Liver (tissue), 9 donors: ENCODE measurements around the gene PYCARD. TPM values are rescaled to one million over a fixed set of nuclear protein-coding genes. Genes with fewer than 3 reads are reported as not detected.

Source experiments
- DNase-seq: peaks from one replicate; pipeline ENCODE4 v3.0.0-alpha.2; 2017; ENCODE audit warnings: low spot score
- H3K27ac ChIP-seq, 2 donors: one replicate each; pipeline ENCODE4 v1.7.0; 2013; ENCODE audit warnings: inconsistent platforms in 2 of 2, low read length in 2 of 2, control low read depth in 1 of 2, low read depth in 1 of 2, mild to moderate bottlenecking in 1 of 2
- H3K27me3 ChIP-seq, 4 donors: one replicate each; pipeline versions ENCODE4 v1.6.1 to v1.7.0; 2013; ENCODE audit warnings: low read length in 3 of 4, inconsistent platforms in 1 of 4, mild to moderate bottlenecking in 1 of 4, moderate library complexity in 1 of 4; ENCODE audit not compliant: control insufficient read depth in 4 of 4, insufficient read depth in 4 of 4
- H3K36me3 ChIP-seq, 4 donors: one replicate each; pipeline versions ENCODE4 v1.6.1 to v1.7.0; 2013; ENCODE audit warnings: low read length in 3 of 4, mild to moderate bottlenecking in 3 of 4, low read depth in 1 of 4, moderate library complexity in 1 of 4; ENCODE audit not compliant: control insufficient read depth in 4 of 4, insufficient read depth in 3 of 4
- H3K4me1 ChIP-seq, 4 donors: one replicate each; pipeline versions ENCODE4 v1.6.1 to v1.7.0; 2013; ENCODE audit warnings: low read length in 3 of 4, mild to moderate bottlenecking in 3 of 4, moderate library complexity in 1 of 4; ENCODE audit not compliant: control insufficient read depth in 4 of 4, insufficient read depth in 4 of 4
- H3K4me3 ChIP-seq, 3 donors: one replicate each; pipeline versions ENCODE4 v1.6.1 to v1.7.0; 2013; ENCODE audit warnings: low read length in 3 of 3, control low read depth in 1 of 3, low read depth in 1 of 3, mild to moderate bottlenecking in 1 of 3
- H3K9ac ChIP-seq, 2 donors: one replicate each; pipeline ENCODE4 v1.7.0; 2013; ENCODE audit warnings: low read length in 2 of 2, mild to moderate bottlenecking in 2 of 2, moderate library complexity in 2 of 2, control low read depth in 1 of 2, low read depth in 1 of 2
- H3K9me3 ChIP-seq, 4 donors: one replicate each; pipeline versions ENCODE4 v1.6.1 to v1.7.0; 2013; ENCODE audit warnings: low read length in 3 of 4; ENCODE audit not compliant: control insufficient read depth in 4 of 4
- CTCF ChIP-seq: fragments of 150-350 bp; IDR thresholded peaks from 2 replicates; pipeline ENCODE4 v1.5.1; 2017; ENCODE audit warnings: improper control_type of control experiment, low read depth, low read length; ENCODE audit not compliant: missing input control
- EGR1 ChIP-seq, 2 donors: IDR thresholded peaks; 2 replicates each; pipeline ENCODE4 v1.6.1; 2016 to 2018; ENCODE audit warnings: antibody characterized with exemption in 2 of 2, low read depth in 2 of 2
- FOXA1 ChIP-seq: IDR thresholded peaks from 2 replicates; pipeline ENCODE4 v1.6.1; 2016; ENCODE audit warnings: antibody characterized with exemption
- FOXA2 ChIP-seq: IDR thresholded peaks from 2 replicates; pipeline ENCODE4 v1.6.1; 2016; ENCODE audit warnings: antibody characterized with exemption
- GABPA ChIP-seq, 2 donors: IDR thresholded peaks in 1 of 2; conservative IDR thresholded peaks in 1 of 2; 2 replicates each; pipeline ENCODE4 v1.6.1; 2016; ENCODE audit warnings: antibody characterized with exemption in 2 of 2, mild to moderate bottlenecking in 1 of 2, moderate library complexity in 1 of 2
- HNF4A ChIP-seq, 2 donors: conservative IDR thresholded peaks; 2 replicates each; pipeline ENCODE4 v1.6.1; 2016; ENCODE audit warnings: antibody characterized with exemption in 2 of 2, mild to moderate bottlenecking in 2 of 2
- HNF4G ChIP-seq: IDR thresholded peaks from 2 replicates; pipeline ENCODE4 v1.6.1; 2016; ENCODE audit warnings: antibody characterized with exemption
- JUND ChIP-seq, 2 donors: IDR thresholded peaks; 2 replicates each; pipeline ENCODE4 v1.6.1; 2016; ENCODE audit warnings: antibody characterized with exemption in 2 of 2
- MAX ChIP-seq: IDR thresholded peaks from 2 replicates; pipeline ENCODE4 v1.6.1; 2016; ENCODE audit warnings: antibody characterized with exemption
- NR2F2 ChIP-seq: IDR thresholded peaks from 2 replicates; pipeline ENCODE4 v1.6.1; 2016; ENCODE audit warnings: antibody characterized with exemption
- RAD21 ChIP-seq, 2 donors: IDR thresholded peaks; 2 replicates each; pipeline ENCODE4 v1.6.1; 2016; ENCODE audit warnings: antibody characterized with exemption in 2 of 2, mild to moderate bottlenecking in 2 of 2
- RXRA ChIP-seq, 2 donors: IDR thresholded peaks; 2 replicates each; pipeline ENCODE4 v1.6.1; 2017 to 2018; ENCODE audit warnings: antibody characterized with exemption in 2 of 2, mild to moderate bottlenecking in 1 of 2
- SP1 ChIP-seq: IDR thresholded peaks from 2 replicates; pipeline ENCODE4 v1.6.1; 2018; ENCODE audit warnings: antibody characterized with exemption, mild to moderate bottlenecking
- TAF1 ChIP-seq: conservative IDR thresholded peaks from 2 replicates; pipeline ENCODE4 v1.6.1; 2016; ENCODE audit warnings: antibody characterized with exemption, mild to moderate bottlenecking
- YY1 ChIP-seq: IDR thresholded peaks from 2 replicates; pipeline ENCODE4 v1.6.1; 2016; ENCODE audit warnings: antibody characterized with exemption, mild to moderate bottlenecking
- WGBS: extraction: QIAGEN DNeasy Blood & Tissue Kit; methylation state at CpG from one replicate; pipeline ENCODE4 v1.1.7; 2013; 5-methylcytosine and 5-hydroxymethylcytosine counted together
- polyA plus RNA-seq, 2 donors: library from polyadenylated mRNA; stranded (reverse) in 1 of 2; unstranded in 1 of 2; fragments of 200-250 nt in 1 of 2; fragments of >200 nt in 1 of 2; fragmentation: Nextera tagmentation in 1 of 2; extraction: Ambion mirVana in 1 of 2; gene quantifications; one replicate each; pipeline versions ENCODE4 v1.2.1 to v1.2.3, GENCODE V29; 2013 to 2015
- total RNA-seq, 2 donors: library from RNA; depleted of rRNA; stranded (reverse); fragments of >200 nt; gene quantifications; one replicate each; pipeline ENCODE4 v1.2.3, GENCODE V29; 2014
- TF ChIP-seq, protein P1 (sequence below): IDR thresholded peaks from 2 replicates; pipeline ENCODE4 v1.6.1; 2016; ENCODE audit warnings: antibody characterized with exemption, mild to moderate bottlenecking
- TF ChIP-seq, protein P2 (sequence below): IDR thresholded peaks from 2 replicates; pipeline ENCODE4 v1.6.1; 2016; ENCODE audit warnings: antibody characterized with exemption
- TF ChIP-seq, protein P3 (sequence below): IDR thresholded peaks from 2 replicates; pipeline ENCODE4 v1.6.1; 2016; ENCODE audit warnings: antibody characterized with exemption
- donor health status: healthy.
- donor health status: healthy.
- donor health status: healthy.
- donor health status: healthy.
- donor health status: healthy.

PYCARD gene
- total and polyA plus RNA-seq, 4 donors = 6.7 to 35.9 (median 10.8) TPM

GRCh38 chr16:31206776-31207175 lies 4.2 kb upstream of the PYCARD start (continued):
- TF ChIP-seq, protein P1, sequence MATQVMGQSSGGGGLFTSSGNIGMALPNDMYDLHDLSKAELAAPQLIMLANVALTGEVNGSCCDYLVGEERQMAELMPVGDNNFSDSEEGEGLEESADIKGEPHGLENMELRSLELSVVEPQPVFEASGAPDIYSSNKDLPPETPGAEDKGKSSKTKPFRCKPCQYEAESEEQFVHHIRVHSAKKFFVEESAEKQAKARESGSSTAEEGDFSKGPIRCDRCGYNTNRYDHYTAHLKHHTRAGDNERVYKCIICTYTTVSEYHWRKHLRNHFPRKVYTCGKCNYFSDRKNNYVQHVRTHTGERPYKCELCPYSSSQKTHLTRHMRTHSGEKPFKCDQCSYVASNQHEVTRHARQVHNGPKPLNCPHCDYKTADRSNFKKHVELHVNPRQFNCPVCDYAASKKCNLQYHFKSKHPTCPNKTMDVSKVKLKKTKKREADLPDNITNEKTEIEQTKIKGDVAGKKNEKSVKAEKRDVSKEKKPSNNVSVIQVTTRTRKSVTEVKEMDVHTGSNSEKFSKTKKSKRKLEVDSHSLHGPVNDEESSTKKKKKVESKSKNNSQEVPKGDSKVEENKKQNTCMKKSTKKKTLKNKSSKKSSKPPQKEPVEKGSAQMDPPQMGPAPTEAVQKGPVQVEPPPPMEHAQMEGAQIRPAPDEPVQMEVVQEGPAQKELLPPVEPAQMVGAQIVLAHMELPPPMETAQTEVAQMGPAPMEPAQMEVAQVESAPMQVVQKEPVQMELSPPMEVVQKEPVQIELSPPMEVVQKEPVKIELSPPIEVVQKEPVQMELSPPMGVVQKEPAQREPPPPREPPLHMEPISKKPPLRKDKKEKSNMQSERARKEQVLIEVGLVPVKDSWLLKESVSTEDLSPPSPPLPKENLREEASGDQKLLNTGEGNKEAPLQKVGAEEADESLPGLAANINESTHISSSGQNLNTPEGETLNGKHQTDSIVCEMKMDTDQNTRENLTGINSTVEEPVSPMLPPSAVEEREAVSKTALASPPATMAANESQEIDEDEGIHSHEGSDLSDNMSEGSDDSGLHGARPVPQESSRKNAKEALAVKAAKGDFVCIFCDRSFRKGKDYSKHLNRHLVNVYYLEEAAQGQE = no peak
- TF ChIP-seq FOXA2 (no peak), EGR1 (IDR thresholded peaks at IDR 0.05; ENCODE audit: low read depth in 2 of 2) (no peak)

DNA sequence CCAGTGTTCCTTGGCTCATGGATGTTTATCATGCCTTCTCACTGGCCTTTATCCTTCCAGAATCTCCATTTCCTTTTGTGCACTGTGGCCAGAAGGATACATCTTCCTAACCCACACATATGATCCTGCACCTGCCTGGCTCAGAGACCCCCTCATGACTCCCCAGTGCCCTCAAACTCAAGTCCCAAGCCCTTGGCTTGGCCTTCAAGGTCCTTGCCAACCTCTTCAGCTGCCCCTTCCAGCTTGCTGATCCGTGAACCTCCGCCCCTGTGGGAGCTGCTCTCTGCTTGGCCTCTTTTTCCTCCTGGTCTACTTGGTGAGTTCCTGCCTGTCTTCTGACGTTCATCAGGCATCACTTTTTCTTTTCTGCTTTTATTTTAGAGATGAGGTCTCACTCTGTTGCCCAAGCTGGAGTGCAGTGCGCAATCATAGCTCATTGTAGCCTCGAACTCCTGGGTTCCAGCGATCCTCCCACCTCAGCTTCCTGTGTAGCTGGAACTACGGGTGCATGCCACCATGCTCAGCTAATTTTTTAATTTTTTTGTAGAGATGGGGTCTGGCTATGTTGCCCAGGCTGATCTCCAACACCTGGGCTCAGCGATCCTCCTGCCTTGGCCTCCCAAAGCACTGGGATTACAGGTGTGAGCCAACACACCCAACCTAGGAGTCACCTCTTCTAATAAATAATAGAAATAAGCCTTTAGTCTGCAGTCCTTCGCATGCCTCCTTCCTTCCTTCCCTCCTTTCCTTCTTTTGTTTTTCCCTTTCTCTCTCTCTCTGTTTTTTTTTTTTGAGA lies 2.5 kb upstream of the PYCARD start:
- Histone ChIP-seq H3K9ac (no peak overlapping the region), H3K27ac (no peak overlapping the region), H3K36me3 (no peaks in the 10 kb centered on the region), H3K4me3 (no peak overlapping the region), H3K4me1 (peaks cover 0 to 21% (median 12%) of the 10 kb centered on the region in 4 donors), H3K9me3 (no peaks in the 10 kb centered on the region), H3K27me3 (no peaks in the 10 kb centered on the region)
- WGBS = 82% methylated on average over 9 of the region's 9 CpGs
- DNase-seq = no peak
- TF ChIP-seq, protein P1 = no peak
- no peak for TF ChIP-seq HNF4G
- TF ChIP-seq FOXA1 = no peak
- TF ChIP-seq MAX = no peak
- TF ChIP-seq, protein P2, sequence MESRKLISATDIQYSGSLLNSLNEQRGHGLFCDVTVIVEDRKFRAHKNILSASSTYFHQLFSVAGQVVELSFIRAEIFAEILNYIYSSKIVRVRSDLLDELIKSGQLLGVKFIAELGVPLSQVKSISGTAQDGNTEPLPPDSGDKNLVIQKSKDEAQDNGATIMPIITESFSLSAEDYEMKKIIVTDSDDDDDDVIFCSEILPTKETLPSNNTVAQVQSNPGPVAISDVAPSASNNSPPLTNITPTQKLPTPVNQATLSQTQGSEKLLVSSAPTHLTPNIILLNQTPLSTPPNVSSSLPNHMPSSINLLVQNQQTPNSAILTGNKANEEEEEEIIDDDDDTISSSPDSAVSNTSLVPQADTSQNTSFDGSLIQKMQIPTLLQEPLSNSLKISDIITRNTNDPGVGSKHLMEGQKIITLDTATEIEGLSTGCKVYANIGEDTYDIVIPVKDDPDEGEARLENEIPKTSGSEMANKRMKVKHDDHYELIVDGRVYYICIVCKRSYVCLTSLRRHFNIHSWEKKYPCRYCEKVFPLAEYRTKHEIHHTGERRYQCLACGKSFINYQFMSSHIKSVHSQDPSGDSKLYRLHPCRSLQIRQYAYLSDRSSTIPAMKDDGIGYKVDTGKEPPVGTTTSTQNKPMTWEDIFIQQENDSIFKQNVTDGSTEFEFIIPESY = no peak
- TF ChIP-seq NR2F2 = no peak
- TF ChIP-seq RXRA (IDR thresholded peaks at IDR 0.05) = no peak
- no peak for TF ChIP-seq GABPA (IDR thresholded peaks at IDR 0.05 in 1 of 2, conservative IDR thresholded peaks at IDR 0.05 in 1 of 2)
- no peak for TF ChIP-seq HNF4A (conservative IDR thresholded peaks at IDR 0.05)
- TF ChIP-seq FOXA2 = no peak
- no peak for TF ChIP-seq YY1
- TF ChIP-seq CTCF = no peak
- TF ChIP-seq, protein P3, sequence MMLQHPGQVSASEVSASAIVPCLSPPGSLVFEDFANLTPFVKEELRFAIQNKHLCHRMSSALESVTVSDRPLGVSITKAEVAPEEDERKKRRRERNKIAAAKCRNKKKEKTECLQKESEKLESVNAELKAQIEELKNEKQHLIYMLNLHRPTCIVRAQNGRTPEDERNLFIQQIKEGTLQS = no peak
- TF ChIP-seq JUND (IDR thresholded peaks at IDR 0.05) = no peak
- TF ChIP-seq TAF1 = no peak
- no peak for TF ChIP-seq RAD21 (IDR thresholded peaks at IDR 0.05)
- TF ChIP-seq SP1 = no peak
- TF ChIP-seq EGR1 (IDR thresholded peaks at IDR 0.05; ENCODE audit: low read depth in 2 of 2) = no peak
